Fibroblast of the aortic adventitia (primary cell): ENCODE data around the gene C5AR2. TPM values are rescaled to one million over a fixed set of nuclear protein-coding genes. Genes with fewer than 3 reads are reported as not detected.
"Not testable (repeated sequence)": the region's sequence is repeated elsewhere in the genome, so short reads cannot be mapped to it uniquely, and the experiment has no call there.

Experiments used
- DNase-seq: peaks from one replicate; pipeline ENCODE4 v3.0.0-alpha.2; 2010; ENCODE audit warnings: low read depth
- H3K4me3 ChIP-seq: 2 replicates; pipeline ENCODE4 v1.5.1; 2011; ENCODE audit warnings: low read depth, mild to moderate bottlenecking, control low read depth, low read length, moderate library complexity
- CTCF ChIP-seq: IDR thresholded peaks from 2 replicates; pipeline ENCODE4 v1.5.1; 2011; ENCODE audit warnings: mild to moderate bottlenecking, low read length, control low read depth, inconsistent platforms; ENCODE audit not compliant: insufficient read depth
- total RNA-seq: library from RNA; depleted of rRNA; stranded (reverse); fragments of >200 nt; gene quantifications from 2 replicates; pipeline ENCODE4 v1.2.3, GENCODE V29; 2012; ENCODE audit warnings: low replicate concordance

C5AR2 gene
- total RNA-seq: 0.33 and 0.63 TPM in 2 replicates

GRCh38 chr19:47331931-47332547 is at the start of gene C5AR2:
C5AR2 (plus strand) TSS chr19:47332175; CDS start chr19:47340800, 8,625 bp downstream.
- DNase-seq: peak; percentile 46
- no peak for TF ChIP-seq CTCF
- H3K4me3 ChIP-seq: no peak within 1 kb of the TSS

GRCh38 chr19:47283405-47284059 is 48.4 kb upstream of the C5AR2 start:
- no peak overlapping the region for H3K4me3 ChIP-seq
- no peak for DNase-seq
- no peak for TF ChIP-seq CTCF

GRCh38 chr19:47284324-47284899 is 47.6 kb upstream of the C5AR2 start:
- no peak overlapping the region for H3K4me3 ChIP-seq
- DNase-seq: peak; percentile 80
- peak; percentile 85 for TF ChIP-seq CTCF

GRCh38 chr19:47296036-47296435 is 35.9 kb upstream of the C5AR2 start:
- no peak overlapping the region for H3K4me3 ChIP-seq
- DNase-seq: peak; percentile 82
- TF ChIP-seq CTCF: peak; percentile 70

GRCh38 chr19:47300867-47301266 is 31.1 kb upstream of the C5AR2 start:
- H3K4me3 ChIP-seq, DNase-seq: not testable (repeated sequence)

- no peak overlapping the region for H3K4me3 ChIP-seq
- no peak for DNase-seq
- no peak for TF ChIP-seq CTCF
These were observed 29.7 kb upstream of the C5AR2 start for GRCh38 chr19:47302249-47302648.

- no peak overlapping the region for H3K4me3 ChIP-seq
- DNase-seq: no peak
- TF ChIP-seq CTCF: no peak
These were observed 28.0 kb upstream of the C5AR2 start for GRCh38 chr19:47303966-47304365.
